A673 (cell line): ENCODE results near the gene PRKAG2.

Experiments used
- CTCF ChIP-seq: fragments of 300-800, 200-600 bp; sonication (generic); conservative IDR thresholded peaks from 2 replicates; pipeline ENCODE4 v1.5.1; 2017; ENCODE audit warnings: low read depth, mild to moderate bottlenecking, antibody characterized with exemption, low read length, moderate library complexity, mixed read lengths
- EZH2 ChIP-seq: fragments of 200-600 bp; sonication (generic); IDR thresholded peaks from 2 replicates; pipeline ENCODE4 v1.6.1; 2017; ENCODE audit warnings: borderline replicate concordance, low read depth, mild to moderate bottlenecking, mixed read lengths, antibody characterized with exemption, low read length; ENCODE audit not compliant: poor library complexity, severe bottlenecking

GRCh38 chr7:151798851-151799448 lies 78.0 kb downstream of the PRKAG2 start:
- TF ChIP-seq CTCF (no peak), EZH2 (no peak)
